KMS-11 (cell line): ENCODE data around the gene RPL34.

Experiments used
- H2AFZ ChIP-seq: fragments of 200-600 bp; sonication (generic); 2 replicates; pipeline ENCODE4 v1.6.1; 2016; ENCODE audit warnings: antibody characterized with exemption, mixed run types, low read depth
- H3K27ac ChIP-seq: fragments of 200-600 bp; sonication (generic); 2 replicates; pipeline ENCODE4 v1.6.1; 2016; ENCODE audit warnings: mild to moderate bottlenecking, mixed run types
- H3K27me3 ChIP-seq: fragments of 200-600 bp; sonication (generic); 2 replicates; pipeline ENCODE4 v1.6.1; 2017; ENCODE audit warnings: mild to moderate bottlenecking, low read depth, mixed run types, moderate library complexity; ENCODE audit not compliant: insufficient read depth
- H3K36me3 ChIP-seq: fragments of 200-600 bp; sonication (generic); 2 replicates; pipeline ENCODE4 v1.6.1; 2017; ENCODE audit warnings: mild to moderate bottlenecking, mixed run types; ENCODE audit not compliant: insufficient read depth
- H3K4me1 ChIP-seq: fragments of 200-600 bp; sonication (generic); 2 replicates; pipeline ENCODE4 v1.6.1; 2016; ENCODE audit warnings: mild to moderate bottlenecking, low read depth, mixed run types; ENCODE audit not compliant: poor library complexity, severe bottlenecking
- H3K4me2 ChIP-seq: fragments of 200-600 bp; sonication (generic); 2 replicates; pipeline ENCODE4 v1.7.0; 2016; ENCODE audit warnings: mild to moderate bottlenecking, mixed run types
- H3K4me3 ChIP-seq: fragments of 200-600 bp; sonication (generic); IDR thresholded peaks from 2 replicates; pipeline ENCODE4 v1.6.1; 2017; ENCODE audit warnings: low read depth, low read length, mixed read lengths; ENCODE audit not compliant: insufficient read depth
- H3K79me2 ChIP-seq: fragments of 200-600 bp; sonication (generic); 2 replicates; pipeline ENCODE4 v1.6.1; 2016; ENCODE audit warnings: low read depth, mixed run types; ENCODE audit not compliant: insufficient read depth
- H3K9ac ChIP-seq: fragments of 200-600 bp; sonication (generic); 2 replicates; pipeline ENCODE4 v1.6.1; 2016; ENCODE audit warnings: mild to moderate bottlenecking, mixed run types
- H4K20me1 ChIP-seq: fragments of 200-600 bp; sonication (generic); 2 replicates; pipeline ENCODE4 v1.6.1; 2016; ENCODE audit warnings: mild to moderate bottlenecking, mixed run types; ENCODE audit not compliant: insufficient read depth
- CTCF ChIP-seq: fragments of 200-600 bp; sonication (generic); conservative IDR thresholded peaks from 2 replicates; pipeline ENCODE4 v1.6.1; 2017; ENCODE audit warnings: low read depth, mild to moderate bottlenecking, antibody characterized with exemption, low read length, moderate library complexity, mixed read lengths

The RPL34 gene

GRCh38 chr4:108637856-108638255 is 17.5 kb downstream of the RPL34 start:
- Histone ChIP-seq H3K79me2 (no peaks in the 10 kb centered on the region), H3K27ac (no peak overlapping the region), H3K36me3 (no peaks in the 10 kb centered on the region), H3K4me2 (no peak overlapping the region), H3K9ac (no peak overlapping the region), H3K4me1 (no peaks in the 10 kb centered on the region), H3K27me3 (no peaks in the 10 kb centered on the region), H4K20me1 (no peaks in the 10 kb centered on the region), H3K4me3 (no peak overlapping the region), H2AFZ (no peak overlapping the region)
- no peak; the same call in 1 of the 2 replicates for TF ChIP-seq CTCF

- H3K27ac ChIP-seq = no peak overlapping the region
- H3K4me1 ChIP-seq = peaks cover 15% of the 10 kb centered on the region
- no peaks in the 10 kb centered on the region for H3K27me3 ChIP-seq
- no peak overlapping the region for H2AFZ ChIP-seq
- H3K4me3 ChIP-seq = no peak overlapping the region
- H3K4me2 ChIP-seq = peak overlapping the region; percentile 24; the same call in 1 of the 2 replicates
- H4K20me1 ChIP-seq = no peaks in the 10 kb centered on the region
- no peak for TF ChIP-seq CTCF
- no peaks in the 10 kb centered on the region for H3K36me3 ChIP-seq
- no peak overlapping the region for H3K9ac ChIP-seq
- no peaks in the 10 kb centered on the region for H3K79me2 ChIP-seq
Measured at GRCh38 chr4:108644237-108644636, 23.9 kb downstream of the RPL34 start.

GRCh38 chr4:108646706-108647105 is 26.3 kb downstream of the RPL34 start:
- H3K36me3 ChIP-seq = no peaks in the 10 kb centered on the region
- no peak for TF ChIP-seq CTCF
- no peak overlapping the region for H3K9ac ChIP-seq
- peaks cover 25% of the 10 kb centered on the region for H3K4me1 ChIP-seq
- H3K4me2 ChIP-seq = no peak overlapping the region; the same call in 1 of the 2 replicates
- H4K20me1 ChIP-seq = no peaks in the 10 kb centered on the region
- H3K4me3 ChIP-seq = no peak overlapping the region
- peaks cover 13% of the 10 kb centered on the region for H3K79me2 ChIP-seq
- H3K27ac ChIP-seq = no peak overlapping the region
- no peak overlapping the region for H2AFZ ChIP-seq
- H3K27me3 ChIP-seq = no peaks in the 10 kb centered on the region

- H3K4me3 ChIP-seq = no peak overlapping the region
- H3K36me3 ChIP-seq = no peaks in the 10 kb centered on the region
- H3K9ac ChIP-seq = peak overlapping the region; percentile 80
- H4K20me1 ChIP-seq = no peaks in the 10 kb centered on the region
- H2AFZ ChIP-seq = peak overlapping the region; percentile 93
- peak overlapping the region; percentile 77; the same call in 1 of the 2 replicates for H3K27ac ChIP-seq
- no peaks in the 10 kb centered on the region for H3K27me3 ChIP-seq
- H3K4me1 ChIP-seq = peaks cover 20% of the 10 kb centered on the region
- H3K4me2 ChIP-seq = peak overlapping the region; percentile 66
- H3K79me2 ChIP-seq = peaks cover 44% of the 10 kb centered on the region
- TF ChIP-seq CTCF = no peak; the same call in 1 of the 2 replicates
Measured at GRCh38 chr4:108649863-108650211, 29.5 kb downstream of the RPL34 start.
